Measurements from ENCODE around the gene GBP5.

GRCh38 chr1:89261926-89262515 is 10.6 kb downstream of the GBP5 start:
- TF ChIP-seq CTCF (IDR thresholded peaks at IDR 0.05; ENCODE audit: low read length) (no peak), EZH2 (optimal IDR thresholded peaks at IDR 0.05; ENCODE audit: low read depth, low read length) (no peak)

All from MM.1S (cell line).